HG03095 (cell line): Measurements from ENCODE around the gene SUMO2.

ENCODE experiments used
- ATAC-seq: cut with Tn5 transposase; IDR thresholded peaks from one replicate; pipeline ENCODE4 v1.9.1; 2021; ENCODE audit warnings: moderate library complexity; ENCODE audit not compliant: unreplicated experiment

Gene SUMO2

GRCh38 chr17:75124819-75125162 is 58.0 kb downstream of the SUMO2 start:
- ATAC-seq, result no peak

- ATAC-seq, result no peak
Measured at GRCh38 chr17:75124041-75124818, 58.5 kb downstream of the SUMO2 start.

- no peak for ATAC-seq
Measured at GRCh38 chr17:75118307-75118706, 64.5 kb downstream of the SUMO2 start.

GRCh38 chr17:75116737-75117136 is 66.0 kb downstream of the SUMO2 start:
- ATAC-seq, result no peak
